D721Med (cell line): Measurements from ENCODE around the gene NPFF.

Experiments
- DNase-seq: peaks from one replicate; pipeline ENCODE4 v3.0.0; 2011; ENCODE audit warnings: low spot score; ENCODE audit not compliant: insufficient read length
- FAIRE-seq: peaks from 2 replicates; lab custom pipeline; 2011; peaks lifted over from hg19 to GRCh38; lab: Jason Lieb, UNC
- TF ChIP-seq, protein P1 (sequence below): IDR thresholded peaks from 2 replicates; pipeline ENCODE4 v1.5.1; 2012; ENCODE audit warnings: mild to moderate bottlenecking, control low read depth; ENCODE audit not compliant: insufficient read depth; ENCODE audit errors: missing control alignments

NPFF gene

DNA sequence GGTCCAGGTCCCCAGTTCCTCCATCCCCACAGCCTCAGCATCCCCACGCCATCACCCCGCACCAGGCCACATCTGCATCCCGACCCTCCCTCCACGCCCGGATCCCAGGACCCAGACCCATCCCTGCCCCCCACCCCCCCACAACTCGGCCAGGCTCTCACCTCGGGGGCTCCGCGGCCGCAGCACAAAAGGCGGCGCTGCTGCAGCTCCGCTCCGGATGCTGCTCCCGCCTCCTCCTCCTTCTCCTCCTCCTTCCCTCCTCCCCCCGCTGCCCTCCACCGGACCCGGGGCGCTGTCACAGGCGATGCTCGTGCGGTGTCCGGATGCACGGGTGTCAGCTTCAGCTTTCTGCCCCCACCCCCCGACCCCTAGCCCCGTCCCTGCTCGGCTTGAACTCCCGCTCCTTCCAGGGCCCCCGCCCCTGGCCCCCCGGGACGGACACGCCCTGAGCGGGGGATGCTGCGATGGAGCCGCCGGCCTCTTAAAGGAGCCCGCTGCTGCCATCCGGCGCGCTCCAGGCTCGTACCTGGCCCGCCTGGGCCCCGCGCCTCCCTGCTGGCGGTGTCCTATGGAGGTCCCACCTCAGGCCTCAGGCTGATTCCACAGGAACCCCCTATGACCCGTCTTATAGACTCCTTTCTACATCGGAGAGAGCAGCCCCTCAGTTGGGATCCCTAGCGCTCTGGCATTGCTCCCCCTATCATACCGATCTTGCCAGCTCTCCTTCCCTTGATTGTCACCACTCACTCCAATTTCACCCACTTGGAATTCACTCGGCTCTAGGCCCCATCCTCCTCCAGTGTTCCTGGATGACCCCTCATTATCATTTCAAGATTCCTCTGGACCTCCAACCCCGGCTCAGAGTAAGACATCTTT lies 7.8 kb downstream of the NPFF start, which contains the start of gene MAP3K12:
MAP3K12 (minus strand) TSS at position 193 of the 876 bp plus-strand sequence. CDS start 12,067 bp downstream, outside the sequence.
- FAIRE-seq: no peak
- DNase-seq: no peak
- TF ChIP-seq, protein P1, sequence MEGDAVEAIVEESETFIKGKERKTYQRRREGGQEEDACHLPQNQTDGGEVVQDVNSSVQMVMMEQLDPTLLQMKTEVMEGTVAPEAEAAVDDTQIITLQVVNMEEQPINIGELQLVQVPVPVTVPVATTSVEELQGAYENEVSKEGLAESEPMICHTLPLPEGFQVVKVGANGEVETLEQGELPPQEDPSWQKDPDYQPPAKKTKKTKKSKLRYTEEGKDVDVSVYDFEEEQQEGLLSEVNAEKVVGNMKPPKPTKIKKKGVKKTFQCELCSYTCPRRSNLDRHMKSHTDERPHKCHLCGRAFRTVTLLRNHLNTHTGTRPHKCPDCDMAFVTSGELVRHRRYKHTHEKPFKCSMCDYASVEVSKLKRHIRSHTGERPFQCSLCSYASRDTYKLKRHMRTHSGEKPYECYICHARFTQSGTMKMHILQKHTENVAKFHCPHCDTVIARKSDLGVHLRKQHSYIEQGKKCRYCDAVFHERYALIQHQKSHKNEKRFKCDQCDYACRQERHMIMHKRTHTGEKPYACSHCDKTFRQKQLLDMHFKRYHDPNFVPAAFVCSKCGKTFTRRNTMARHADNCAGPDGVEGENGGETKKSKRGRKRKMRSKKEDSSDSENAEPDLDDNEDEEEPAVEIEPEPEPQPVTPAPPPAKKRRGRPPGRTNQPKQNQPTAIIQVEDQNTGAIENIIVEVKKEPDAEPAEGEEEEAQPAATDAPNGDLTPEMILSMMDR: no peak

DNA sequence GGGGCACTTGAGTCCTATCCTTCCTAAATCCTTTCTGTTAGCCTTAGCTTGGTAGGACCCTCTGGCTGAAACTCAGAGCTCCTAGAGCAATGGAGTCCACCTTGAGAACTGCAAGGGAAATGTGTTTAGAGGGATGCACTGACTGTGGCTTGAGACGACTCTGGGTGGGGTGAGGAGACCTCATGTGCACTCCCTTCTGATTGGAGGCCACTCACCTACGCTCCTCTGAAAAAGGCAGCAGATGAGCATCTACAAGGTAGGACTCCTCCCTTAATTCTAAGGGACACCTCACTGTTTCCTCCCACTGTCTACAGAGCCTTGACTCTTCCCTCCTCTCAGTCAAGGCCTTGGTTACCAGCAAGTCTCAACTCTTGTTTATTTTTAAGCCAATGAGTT lies 9.1 kb downstream of the NPFF start:
- FAIRE-seq (no peak), DNase-seq (no peak)
- TF ChIP-seq, protein P1: no peak

DNA sequence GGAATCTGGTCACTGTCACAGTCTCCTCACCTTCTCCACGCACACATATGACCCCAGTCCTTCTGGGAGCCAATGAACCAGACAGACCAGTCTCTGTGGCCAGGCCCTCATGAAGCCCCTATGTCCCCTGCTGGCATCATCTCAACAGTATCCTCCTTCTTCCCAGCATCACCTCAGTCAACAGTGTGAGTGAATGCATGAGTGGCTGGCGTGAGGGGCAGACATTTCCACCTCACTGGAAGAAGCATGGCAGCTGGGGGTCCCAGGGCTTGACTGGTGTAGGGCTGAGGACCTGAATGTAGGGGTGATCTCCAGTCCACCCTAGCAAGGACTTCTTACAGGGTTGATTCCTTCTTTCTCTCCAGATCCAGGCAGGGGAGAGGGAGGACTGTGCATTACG lies 9.8 kb downstream of the NPFF start:
- DNase-seq: no peak
- TF ChIP-seq, protein P1: no peak

DNA sequence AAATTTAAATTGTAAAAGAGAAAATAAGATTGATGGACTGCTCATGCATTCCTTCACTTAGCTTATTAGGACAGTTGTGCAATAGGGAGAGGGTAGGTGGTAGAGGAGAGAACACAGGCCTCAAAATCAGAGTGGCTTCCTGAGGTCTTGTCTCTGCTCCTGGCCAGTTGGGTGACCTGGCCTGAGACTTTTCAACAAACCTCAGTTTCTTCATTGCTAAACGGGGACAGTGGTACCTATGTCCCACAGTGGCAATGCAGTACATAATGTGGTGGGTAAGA lies 10.6 kb downstream of the NPFF start:
- FAIRE-seq (no peak), DNase-seq (no peak)
- TF ChIP-seq, protein P1: no peak

More for the DNA sequence above, 9.8 kb downstream of the NPFF start:
- FAIRE-seq: no peak

DNA sequence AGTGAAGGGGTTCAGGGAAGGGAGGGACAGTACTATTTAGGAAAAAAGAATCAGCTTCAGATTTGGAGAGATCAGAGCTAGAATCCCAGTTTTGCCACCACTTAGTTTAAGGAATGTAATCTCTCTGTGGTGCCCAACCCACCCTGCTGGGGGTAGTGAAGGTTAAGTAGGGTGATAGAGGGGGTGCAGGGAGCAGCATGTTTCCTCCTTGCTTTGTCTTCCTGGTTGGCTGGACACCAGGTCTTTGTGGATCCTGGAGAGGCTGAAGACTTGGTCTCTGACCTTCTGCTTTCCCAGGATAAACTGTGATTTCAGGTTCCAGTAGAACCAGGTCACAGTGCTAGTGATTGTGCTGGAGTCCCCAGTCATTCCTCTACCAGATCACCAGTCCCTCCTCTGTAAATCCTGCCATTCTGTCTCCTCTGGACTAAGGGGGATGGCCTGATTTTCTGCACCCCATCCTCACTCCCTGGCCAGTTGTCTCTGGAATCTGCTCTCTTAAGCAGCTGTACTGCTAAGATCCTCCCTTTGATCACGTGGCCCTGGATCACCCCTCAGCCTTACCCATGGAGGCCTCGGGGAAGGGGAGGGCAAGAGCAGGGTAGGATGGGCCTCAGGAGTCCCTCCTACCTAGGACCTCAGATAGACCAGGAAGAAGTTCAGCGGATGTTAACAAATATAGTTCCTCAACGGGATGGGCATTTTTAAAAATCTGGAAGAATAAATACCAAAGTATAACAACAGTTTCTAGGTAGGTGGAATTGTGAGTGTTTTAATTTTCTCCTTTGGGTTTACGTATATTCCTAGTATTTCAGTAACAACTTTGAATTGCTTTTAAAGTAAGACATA lies 11.2 kb downstream of the NPFF start:
- DNase-seq (no peak), FAIRE-seq (no peak)
- TF ChIP-seq, protein P1: no peak

DNA sequence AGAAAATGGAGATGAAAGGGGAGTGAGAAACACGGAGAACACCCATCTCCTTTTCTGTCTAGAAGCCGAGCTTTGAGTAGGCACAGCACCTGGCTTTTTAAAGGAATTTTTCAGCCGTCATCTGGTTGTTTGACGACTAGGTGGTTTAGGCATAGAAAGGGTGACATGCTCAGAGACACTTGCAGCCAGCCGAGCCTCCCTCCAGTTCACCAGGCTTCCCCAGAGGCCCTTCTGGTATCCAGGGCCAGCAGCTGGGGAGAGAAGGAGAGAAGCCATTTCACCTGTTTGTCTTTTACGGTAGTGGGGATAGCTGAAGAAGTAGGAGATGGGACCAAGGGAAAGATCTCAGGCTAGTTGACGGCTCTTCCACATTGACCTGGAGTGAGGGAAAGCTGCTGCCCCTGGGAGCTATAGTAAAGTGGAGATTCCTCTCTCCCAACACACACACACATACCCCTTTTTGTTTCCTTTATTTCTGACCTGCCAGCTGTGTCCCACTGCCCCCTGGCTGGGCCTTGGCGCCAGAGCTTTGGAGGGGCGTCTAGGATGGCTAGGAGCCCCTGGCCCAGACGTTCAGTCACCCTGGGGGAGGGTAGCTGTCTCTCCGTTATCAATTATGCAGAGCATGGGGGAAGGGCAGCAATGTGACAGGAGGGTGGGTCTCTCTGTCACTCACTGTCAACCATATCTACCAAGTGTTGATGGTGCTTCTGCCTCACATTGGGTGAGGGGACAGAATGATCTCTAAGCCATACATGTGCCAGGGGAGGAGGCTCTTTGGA lies 13.5 kb downstream of the NPFF start:
- TF ChIP-seq, protein P1: no peak
- no peak for DNase-seq
- FAIRE-seq: no peak
